HepG2 (cell line): Measurements from ENCODE around the gene KIF15. TPM values are rescaled to one million over a fixed set of nuclear protein-coding genes. Genes with fewer than 3 reads are reported as not detected.

Experiments
- ATAC-seq: fragments of 200-7000 bp; cut with Tn5 transposase; 3 replicates; pipeline ENCODE4 v1.9.1; 2020; ENCODE audit warnings: mild to moderate bottlenecking, moderate library complexity
- BruUV-seq: library from RNA; stranded (reverse); fragments of 400-500 nt; replicated peaks from 2 replicates; lab custom pipeline; 2021; lab: Mats Ljungman, UMichigan
- CTCF ChIA-PET: fragments of 300-600 bp; formaldehyde crosslinking; extraction: SDS; loops from one replicate; lab custom pipeline; 2021; ENCODE audit warnings: low total read pairs, inconsistent platforms, low intra/inter-chr PET ratio; lab: Yijun Ruan, JAX
- POLR2A ChIA-PET: fragments of 350-600 bp; sonication (Branson Sonifier 250); formaldehyde crosslinking; loops from one replicate; lab custom pipeline; 2020; ENCODE audit warnings: antibody characterized with exemption, inconsistent platforms; lab: Yijun Ruan, JAX
- DNase-seq: peaks from one replicate; pipeline ENCODE4 v3.0.0-alpha.2; 2015; ENCODE audit warnings: low spot score
- FAIRE-seq: peaks from 3 replicates; lab custom pipeline; 2011; peaks lifted over from hg19 to GRCh38; lab: Jason Lieb, UNC
- H2AFZ ChIP-seq: one replicate; pipeline ENCODE4 v1.6.1; 2011; ENCODE audit warnings: low read length, inconsistent platforms
- H3K27ac ChIP-seq: fragments of 300-600 bp; 3 replicates; pipeline ENCODE4 v1.8.0; 2011; ENCODE audit warnings: mixed run types, mild to moderate bottlenecking, mixed read lengths, low read length, inconsistent platforms; ENCODE audit not compliant: insufficient read depth; ENCODE audit errors: extremely low read length
- H3K27me3 ChIP-seq, 2 experiments: fragments of 200-600 bp in 1 of 2; 2 replicates in 1 of 2; 3 replicates in 1 of 2; pipeline versions ENCODE4 v1.6.0 to v1.8.0; 2011; ENCODE audit warnings: low read length in 2 of 2, mild to moderate bottlenecking in 2 of 2, moderate library complexity in 2 of 2, inconsistent platforms in 1 of 2; ENCODE audit not compliant: insufficient read depth in 2 of 2, control insufficient read depth in 1 of 2
- H3K36me3 ChIP-seq, 2 experiments: fragments of 200-600 bp in 1 of 2; replicated peaks in 1 of 2; 2 replicates in 1 of 2; 3 replicates in 1 of 2; pipeline versions ENCODE4 v1.5.1 to v1.8.0; 2011; ENCODE audit warnings: low read length in 2 of 2, inconsistent platforms in 1 of 2; ENCODE audit not compliant: insufficient read depth in 2 of 2, control insufficient read depth in 1 of 2
- H3K4me1 ChIP-seq: 2 replicates; pipeline ENCODE4 v1.5.1; 2012; ENCODE audit warnings: low read length, inconsistent platforms; ENCODE audit not compliant: insufficient read depth
- H3K4me2 ChIP-seq: 2 replicates; pipeline ENCODE4 v1.6.0; 2011; ENCODE audit warnings: low read depth, low read length, inconsistent platforms
- H3K4me3 ChIP-seq, 3 experiments: fragments of 200-600 bp in 1 of 3; sonication (generic), shearing (Covaris generic) in 1 of 3; replicated peaks in 1 of 3; 2 replicates each; pipeline ENCODE4 v1.5.1; 2011 to 2016; ENCODE audit warnings: low read length in 3 of 3, inconsistent platforms in 2 of 3, low read depth in 2 of 3, mild to moderate bottlenecking in 2 of 3, control low read depth in 1 of 3, mixed read lengths in 1 of 3; ENCODE audit not compliant: insufficient read depth in 1 of 3
- H3K79me2 ChIP-seq: one replicate; pipeline ENCODE4 v1.6.1; 2011; ENCODE audit warnings: low read length, inconsistent platforms; ENCODE audit not compliant: insufficient read depth
- H3K9ac ChIP-seq: 2 replicates; pipeline ENCODE4 v1.6.0; 2011; ENCODE audit warnings: mild to moderate bottlenecking, low read depth, low read length, inconsistent platforms; ENCODE audit not compliant: insufficient read depth
- H3K9me3 ChIP-seq: 2 replicates; pipeline ENCODE4 v1.5.1; 2012; ENCODE audit warnings: mild to moderate bottlenecking, low read length
- H4K20me1 ChIP-seq: 2 replicates; pipeline ENCODE4 v1.6.0; 2011; ENCODE audit warnings: inconsistent platforms, mild to moderate bottlenecking, low read length, moderate library complexity; ENCODE audit not compliant: insufficient read depth
- FOXO1 ChIP-seq: sonication (generic); formaldehyde crosslinking; IDR thresholded peaks from 2 replicates; pipeline ENCODE4 v1.4.0; 2020; ENCODE audit warnings: missing genetic modification reagents
- MNT ChIP-seq: fragments of 450-650 bp; IDR thresholded peaks from 2 replicates; pipeline ENCODE4 v1.6.1; 2016
- MTF2 ChIP-seq: sonication (generic); formaldehyde crosslinking; IDR thresholded peaks from 2 replicates; pipeline ENCODE4 v1.5.0; 2020; ENCODE audit warnings: missing genetic modification reagents, borderline replicate concordance
- NFE2 ChIP-seq: sonication (generic); formaldehyde crosslinking; IDR thresholded peaks from 2 replicates; pipeline ENCODE4 v1.4.0; 2020; ENCODE audit warnings: missing genetic modification reagents
- SIX4 ChIP-seq: sonication (generic); formaldehyde crosslinking; IDR thresholded peaks from 2 replicates; pipeline ENCODE4 v1.4.0; 2020; ENCODE audit warnings: missing genetic modification reagents
- SRF ChIP-seq: IDR thresholded peaks from 2 replicates; pipeline ENCODE4 v1.6.1; 2011; ENCODE audit warnings: mild to moderate bottlenecking, low read depth, low read length, moderate library complexity
- ZBTB42 ChIP-seq: sonication (generic); formaldehyde crosslinking; IDR thresholded peaks from 2 replicates; pipeline ENCODE4 v1.5.0; 2020; ENCODE audit warnings: mild to moderate bottlenecking, missing genetic modification reagents
- ZFP36 ChIP-seq: fragments of 150-350 bp; IDR thresholded peaks from 2 replicates; pipeline ENCODE4 v1.6.1; 2018; ENCODE audit warnings: borderline replicate concordance, low read length, low read depth; ENCODE audit not compliant: partially characterized antibody
- ZNF580 ChIP-seq: IDR thresholded peaks from 2 replicates; pipeline ENCODE4 v1.6.1; 2016; ENCODE audit warnings: low read depth, borderline replicate concordance
- WGBS: methylation state at CpG from one replicate; pipeline ENCODE4 v1.1.6; 2017; ENCODE audit warnings: low lambda C conversion rate; 5-methylcytosine and 5-hydroxymethylcytosine counted together
- in situ Hi-C: cut with HindIII; loops from 2 replicates; pipeline ENCODE4 v1.10.0; 2017; ENCODE audit warnings: low pct_unique_long_range_greater_than_20kb; ENCODE audit not compliant: extremely low pct_ligation_motif_present
- intact Hi-C: fragments of 100-400 bp; cut with micrococcal nuclease; formaldehyde crosslinking; loops from one replicate; pipeline ENCODE4 v1.10.0; 2022; ENCODE audit not compliant: unreplicated experiment
- polyA plus RNA-seq, 8 experiments: library from polyadenylated mRNA; depleted of rRNA in 3 of 8; stranded (reverse) in 7 of 8; unstranded in 1 of 8; fragments of >200 nt; fragmentation: Illumina TruSeq in 4 of 8; extraction: Trizol in 4 of 8; gene quantifications; 2 replicates each; pipeline versions ENCODE4 v1.2.1 to v1.2.3, GENCODE V29; 2011 to 2016; ENCODE audit warnings: low read depth in 4 of 8, missing spikeins in 1 of 8, mixed read lengths in 1 of 8; ENCODE audit not compliant: insufficient read depth in 1 of 8
- total RNA-seq, 5 experiments: library from RNA; depleted of rRNA; stranded (reverse); fragments of >200 nt; fragmentation: Illumina TruSeq; extraction: Trizol; gene quantifications; 2 replicates each; pipeline ENCODE4 v1.2.3, GENCODE V29; 2016; ENCODE audit warnings: low read depth in 1 of 5

Gene KIF15
- total and polyA plus RNA-seq, 2 of the 13 experiments (the other 11 are each of a cell fraction or from before 2014, with no cell fraction given) = 4.8 to 33.8 TPM

- BruUV-seq = no TSS peak
- H3K4me1 ChIP-seq = no peaks in the 10 kb centered on the region
- peaks cover 0 to 16% of the 10 kb centered on the region in 2 experiments; a peak in 3 of 5 replicates for H3K36me3 ChIP-seq
Observed at GRCh38 chr3:44772099-44772442, 10.5 kb downstream of the KIF15 start.

GRCh38 chr3:44782891-44783290, 21.3 kb downstream of the KIF15 start:
- no peak for FAIRE-seq
- no peaks in the 10 kb centered on the region for H3K4me1 ChIP-seq
- DNase-seq = no peak
- no peak for ATAC-seq
- H3K9ac ChIP-seq = no peak overlapping the region
- intact Hi-C loops = no loop called here
- H3K27ac ChIP-seq = no peak overlapping the region
- no peak overlapping the region for H2AFZ ChIP-seq
- CTCF ChIA-PET = no interaction called here
- H3K9me3 ChIP-seq = no peaks in the 10 kb centered on the region
- H3K4me3 ChIP-seq = no peak overlapping the region
- no peak overlapping the region for H3K4me2 ChIP-seq
- H3K27me3 ChIP-seq = no peaks in the 10 kb centered on the region
- H3K79me2 ChIP-seq = no peaks in the 10 kb centered on the region
- in situ Hi-C loops = no loop called here
- no TSS peak for BruUV-seq
- POLR2A ChIA-PET = no interaction called here
- WGBS = 94% methylated on average over 4 of the region's 4 CpGs
- H4K20me1 ChIP-seq = no peaks in the 10 kb centered on the region
- peaks cover 0 to 16% of the 10 kb centered on the region in 2 experiments; a peak in 4 of 5 replicates for H3K36me3 ChIP-seq
- TF ChIP-seq ZNF580 (no peak), NFE2 (CRISPR knock-in tag) (no peak), SRF (no peak), FOXO1 (no peak), ZBTB42 (no peak), MNT (no peak), MTF2 (CRISPR knock-in tag) (no peak)
- TF ChIP-seq, all 625 proteins: peak for 0

More at GRCh38 chr3:44772099-44772442, 10.5 kb downstream of the KIF15 start:
- H3K9me3 ChIP-seq = peaks cover 20% of the 10 kb centered on the region
- H4K20me1 ChIP-seq = no peaks in the 10 kb centered on the region
- 100% methylated on average over 1 of the region's 1 CpG for WGBS
- H3K79me2 ChIP-seq = peaks cover 8% of the 10 kb centered on the region
- no peak overlapping the region for H2AFZ ChIP-seq
- POLR2A ChIA-PET = no interaction called here
- no peak for DNase-seq
- CTCF ChIA-PET = no interaction called here
- TF ChIP-seq ZFP36 (peak; percentile 27), SIX4 (CRISPR knock-in tag) (no peak)
- TF ChIP-seq, all 625 proteins: peak for 1
- H3K9ac ChIP-seq = no peak overlapping the region
- in situ Hi-C loops = no loop called here
- no peaks in the 10 kb centered on the region for H3K27me3 ChIP-seq
- FAIRE-seq = no peak
- ATAC-seq = no peak
- H3K4me2 ChIP-seq = no peak overlapping the region
- H3K4me3 ChIP-seq = no peak overlapping the region
- no peak overlapping the region for H3K27ac ChIP-seq
- intact Hi-C loops = no loop called here
